HG02763 (cell line): Measurements from ENCODE around the gene ONECUT3.
"Not testable (repeated sequence)": the region's sequence is repeated elsewhere in the genome, so short reads cannot be mapped to it uniquely, and the experiment has no call there.

Source experiments
- ATAC-seq: cut with Tn5 transposase; IDR thresholded peaks from one replicate; pipeline ENCODE4 v1.9.1; 2021; ENCODE audit warnings: mild to moderate bottlenecking, moderate library complexity; ENCODE audit not compliant: unreplicated experiment

Gene ONECUT3

GRCh38 chr19:1752757-1753728 lies at the start of gene ONECUT3:
TSS of gene ONECUT3 (plus strand) at chr19:1753506. CDS start at chr19:1753663, 157 bp downstream.
- ATAC-seq = no peak

GRCh38 chr19:1704339-1704738 lies 49.0 kb upstream of the ONECUT3 start:
- no peak for ATAC-seq

- no peak for ATAC-seq
Measured at GRCh38 chr19:1705367-1705766, 47.9 kb upstream of the ONECUT3 start.

- ATAC-seq = not testable (repeated sequence)
Measured at GRCh38 chr19:1706646-1707045, 46.7 kb upstream of the ONECUT3 start.

GRCh38 chr19:1707240-1707639 lies 46.1 kb upstream of the ONECUT3 start:
- ATAC-seq = no peak

GRCh38 chr19:1713170-1713569 lies 40.1 kb upstream of the ONECUT3 start:
- no peak for ATAC-seq

GRCh38 chr19:1715540-1715939 lies 37.8 kb upstream of the ONECUT3 start:
- ATAC-seq = no peak

- ATAC-seq = no peak
Measured at GRCh38 chr19:1717200-1717969, 35.9 kb upstream of the ONECUT3 start.

- ATAC-seq = no peak
Measured at GRCh38 chr19:1717970-1718264, 35.4 kb upstream of the ONECUT3 start.

GRCh38 chr19:1718420-1719291 lies 34.6 kb upstream of the ONECUT3 start:
- ATAC-seq = no peak

GRCh38 chr19:1719519-1719918 lies 33.8 kb upstream of the ONECUT3 start:
- no peak for ATAC-seq

GRCh38 chr19:1720237-1720636 lies 33.1 kb upstream of the ONECUT3 start:
- no peak for ATAC-seq

GRCh38 chr19:1725100-1726064 lies 27.9 kb upstream of the ONECUT3 start:
- no peak for ATAC-seq

GRCh38 chr19:1728816-1729567 lies 24.3 kb upstream of the ONECUT3 start:
- ATAC-seq = no peak

GRCh38 chr19:1729568-1729925 lies 23.8 kb upstream of the ONECUT3 start:
- no peak for ATAC-seq

- ATAC-seq = no peak
Measured at GRCh38 chr19:1730157-1730556, 23.1 kb upstream of the ONECUT3 start.

- ATAC-seq = no peak
Measured at GRCh38 chr19:1734321-1734966, 18.9 kb upstream of the ONECUT3 start.

GRCh38 chr19:1736280-1736679 lies 17.0 kb upstream of the ONECUT3 start:
- ATAC-seq = no peak

GRCh38 chr19:1736927-1737326 lies 16.4 kb upstream of the ONECUT3 start:
- no peak for ATAC-seq
